Neural crest cell (in vitro differentiated cells): ENCODE measurements around the gene GALNT5. TPM values are rescaled to one million over a fixed set of nuclear protein-coding genes. Genes with fewer than 3 reads are reported as not detected.

ENCODE experiments used
- DNase-seq: peaks from one replicate; pipeline ENCODE4 v3.0.0; 2021; ENCODE audit warnings: low read depth, mixed read lengths, low spot score
- H3K27ac Mint-ChIP-seq: one replicate; pipeline ENCODE4 v1.8.0; 2021; ENCODE audit warnings: mild to moderate bottlenecking, mixed read lengths; ENCODE audit not compliant: unreplicated experiment
- H3K27me3 Mint-ChIP-seq: 2 replicates; pipeline ENCODE4 v1.8.0; 2021; ENCODE audit warnings: low read depth, mild to moderate bottlenecking, mixed read lengths
- H3K36me3 Mint-ChIP-seq: 2 replicates; pipeline ENCODE4 v1.8.0; 2021; ENCODE audit warnings: low read depth, mild to moderate bottlenecking, mixed read lengths
- H3K4me1 Mint-ChIP-seq: 2 replicates; pipeline ENCODE4 v1.8.0; 2021; ENCODE audit warnings: mixed read lengths
- H3K4me3 Mint-ChIP-seq: one replicate; pipeline ENCODE4 v1.8.0; 2021; ENCODE audit warnings: mild to moderate bottlenecking, mixed read lengths
- H3K9me3 Mint-ChIP-seq: 2 replicates; pipeline ENCODE4 v1.8.0; 2021; ENCODE audit warnings: mixed read lengths
- CTCF ChIP-seq: fragments of 200-600 bp; sonication (generic); conservative IDR thresholded peaks from 2 replicates; pipeline ENCODE4 v1.5.0; 2021; ENCODE audit warnings: antibody characterized with exemption, mild to moderate bottlenecking
- total RNA-seq: library from RNA; stranded (reverse); gene quantifications from 2 replicates; pipeline ENCODE4 v1.2.1, GENCODE V29; 2021

The GALNT5 gene
- total RNA-seq, 1 donor from 2014 or later, result 0.12 TPM

DNA sequence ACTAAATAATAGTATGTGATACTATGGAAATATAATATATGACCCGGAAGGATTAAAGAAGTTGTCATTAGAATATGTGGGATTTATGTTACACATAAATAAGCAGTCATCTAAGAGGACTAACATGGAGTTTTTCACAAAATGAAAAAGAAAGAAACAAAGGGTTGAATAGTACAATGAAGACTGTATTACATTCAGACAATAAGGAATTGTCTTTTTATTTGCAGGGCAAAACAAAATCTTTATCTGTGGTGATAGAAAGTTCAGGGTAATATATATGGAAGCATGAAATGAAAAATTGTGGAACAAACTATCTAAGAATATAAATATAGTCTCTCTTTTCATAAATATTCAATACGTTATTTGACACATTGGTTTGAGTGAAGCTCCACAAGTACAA lies 62.3 kb downstream of the GALNT5 start:
- no peak for DNase-seq
- H3K4me1 Mint-ChIP-seq, result peaks cover 15% of the 10 kb centered on the region
- H3K27me3 Mint-ChIP-seq, result peaks cover 23% of the 10 kb centered on the region
- no peak overlapping the region for H3K4me3 Mint-ChIP-seq
- no peaks in the 10 kb centered on the region for H3K9me3 Mint-ChIP-seq
- TF ChIP-seq CTCF, result no peak
- no peak overlapping the region for H3K27ac Mint-ChIP-seq
- H3K36me3 Mint-ChIP-seq, result no peaks in the 10 kb centered on the region

DNA sequence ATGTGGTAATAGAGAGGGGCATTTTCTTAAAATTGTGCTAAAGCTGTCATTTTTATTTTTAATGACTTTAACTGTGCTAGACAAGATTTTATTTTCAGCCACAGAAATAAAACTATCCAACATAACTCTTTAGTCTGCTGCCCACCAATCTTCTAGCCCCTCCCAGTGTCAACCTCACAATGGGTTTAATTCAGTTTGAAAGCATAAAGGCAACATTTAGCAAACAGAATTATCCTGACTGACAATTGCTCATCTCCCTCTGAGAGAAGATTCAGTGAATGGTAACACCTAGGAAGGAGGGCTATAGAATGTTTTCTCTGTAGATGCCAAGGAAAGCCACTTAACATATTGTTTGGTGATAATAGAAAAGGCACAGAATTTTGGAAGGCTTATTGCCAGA lies 62.9 kb downstream of the GALNT5 start:
- TF ChIP-seq CTCF, result no peak
- no peaks in the 10 kb centered on the region for H3K9me3 Mint-ChIP-seq
- no peak overlapping the region for H3K4me3 Mint-ChIP-seq
- DNase-seq, result no peak
- H3K27me3 Mint-ChIP-seq, result peaks cover 25% of the 10 kb centered on the region
- H3K27ac Mint-ChIP-seq, result no peak overlapping the region
- peaks cover 18% of the 10 kb centered on the region for H3K4me1 Mint-ChIP-seq
- H3K36me3 Mint-ChIP-seq, result no peaks in the 10 kb centered on the region

DNA sequence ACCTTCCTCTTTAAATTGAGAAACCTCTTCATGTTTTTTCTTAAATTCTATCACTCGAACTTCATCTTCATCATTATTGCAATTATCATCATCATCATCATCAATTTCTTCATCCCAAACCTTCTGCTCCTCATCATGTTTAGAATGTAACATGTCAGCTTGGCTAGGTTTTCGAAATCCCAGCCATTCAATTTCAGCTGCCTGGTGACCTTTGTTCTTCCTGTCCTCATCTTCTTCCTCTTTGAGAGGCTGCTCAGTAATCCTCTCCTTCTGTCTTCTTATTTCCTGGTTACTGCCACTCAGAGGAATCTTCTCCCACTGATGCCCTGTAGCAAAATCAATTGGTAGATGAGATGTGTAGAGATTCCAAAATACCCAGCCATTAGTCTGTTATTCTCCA lies 64.0 kb downstream of the GALNT5 start:
- H3K4me3 Mint-ChIP-seq, result no peak overlapping the region
- H3K27me3 Mint-ChIP-seq, result peaks cover 32% of the 10 kb centered on the region
- no peaks in the 10 kb centered on the region for H3K9me3 Mint-ChIP-seq
- H3K36me3 Mint-ChIP-seq, result no peaks in the 10 kb centered on the region
- no peak overlapping the region for H3K27ac Mint-ChIP-seq
- peaks cover 28% of the 10 kb centered on the region for H3K4me1 Mint-ChIP-seq
- no peak for TF ChIP-seq CTCF
- DNase-seq, result no peak

DNA sequence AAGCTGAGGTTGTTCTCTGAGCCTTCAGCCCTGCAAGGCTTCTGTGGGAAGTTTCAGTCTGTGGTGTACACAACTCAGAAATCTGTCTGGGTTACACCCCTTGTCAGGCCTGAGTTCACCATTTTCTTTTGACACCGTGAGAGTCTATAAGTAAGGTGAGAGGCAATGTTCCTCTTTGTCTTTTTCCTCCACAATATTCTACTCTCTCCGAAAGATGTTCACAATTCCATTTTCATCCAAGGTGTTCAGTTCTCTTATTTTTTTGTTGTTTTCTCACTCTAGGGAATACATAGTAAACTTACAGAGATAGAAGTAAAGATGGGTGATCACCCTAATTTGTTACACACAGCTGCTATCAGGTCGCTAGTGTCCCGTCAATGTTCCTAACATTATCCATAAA lies 64.9 kb downstream of the GALNT5 start:
- TF ChIP-seq CTCF, result no peak
- no peaks in the 10 kb centered on the region for H3K9me3 Mint-ChIP-seq
- H3K4me1 Mint-ChIP-seq, result peaks cover 31% of the 10 kb centered on the region
- H3K27ac Mint-ChIP-seq, result no peak overlapping the region
- H3K36me3 Mint-ChIP-seq, result no peaks in the 10 kb centered on the region
- peaks cover 39% of the 10 kb centered on the region for H3K27me3 Mint-ChIP-seq
- DNase-seq, result no peak
- H3K4me3 Mint-ChIP-seq, result no peak overlapping the region

- Mint-ChIP-seq H3K4me3 (no peak overlapping the region), H3K4me1 (peaks cover 31% of the 10 kb centered on the region), H3K27me3 (peaks cover 45% of the 10 kb centered on the region), H3K9me3 (no peaks in the 10 kb centered on the region), H3K36me3 (no peaks in the 10 kb centered on the region), H3K27ac (no peak overlapping the region)
- no peak for DNase-seq
- no peak for TF ChIP-seq CTCF
Observed at GRCh38 chr2:157324331-157324843, 66.9 kb downstream of the GALNT5 start.

DNA sequence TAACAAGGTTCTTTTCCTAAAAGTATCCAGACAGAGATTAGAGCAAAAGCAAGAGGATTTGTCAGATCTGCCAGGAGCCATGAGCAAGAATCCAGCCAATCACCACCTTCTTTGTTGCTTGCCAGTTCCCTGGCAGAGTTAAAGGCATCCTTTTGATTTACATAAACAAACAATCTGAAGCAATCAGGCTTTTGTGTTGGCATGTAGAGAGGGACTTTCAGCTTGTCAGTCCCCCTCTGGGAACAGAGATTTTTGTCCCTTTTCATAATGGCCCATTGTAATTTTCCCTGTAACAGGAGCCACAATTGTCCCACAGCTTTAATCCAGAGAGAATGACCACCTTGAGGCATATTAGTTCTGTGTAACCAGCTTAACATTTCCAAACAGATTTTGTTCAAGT lies 68.3 kb downstream of the GALNT5 start, which contains the start of gene ERMN:
TSS of gene ERMN (minus strand) at position 39 of the 400 bp plus-strand sequence. CDS start 182 bp downstream, outside the sequence.
- H3K4me3 Mint-ChIP-seq, result no peak within 1 kb of the TSS
- no peak for DNase-seq
- no peak within 1 kb of the TSS for H3K27ac Mint-ChIP-seq
- no peak for TF ChIP-seq CTCF
- no peaks in the 10 kb centered on the region for H3K36me3 Mint-ChIP-seq
- H3K4me1 Mint-ChIP-seq, result peaks cover 22% of the 10 kb centered on the region
- peaks cover 52% of the 10 kb centered on the region for H3K27me3 Mint-ChIP-seq
- H3K9me3 Mint-ChIP-seq, result no peaks in the 10 kb centered on the region
